ENCODE data around the gene MT1G. TPM values are rescaled to one million over a fixed set of nuclear protein-coding genes. Genes with fewer than 3 reads are reported as not detected.
"Not testable (repeated sequence)": the region's sequence is repeated elsewhere in the genome, so short reads cannot be mapped to it uniquely, and the experiment has no call there.

Gene MT1G
- total RNA-seq, 2 donors from 2014 or later, result 3.4 TPM; not detected in 1

DNA sequence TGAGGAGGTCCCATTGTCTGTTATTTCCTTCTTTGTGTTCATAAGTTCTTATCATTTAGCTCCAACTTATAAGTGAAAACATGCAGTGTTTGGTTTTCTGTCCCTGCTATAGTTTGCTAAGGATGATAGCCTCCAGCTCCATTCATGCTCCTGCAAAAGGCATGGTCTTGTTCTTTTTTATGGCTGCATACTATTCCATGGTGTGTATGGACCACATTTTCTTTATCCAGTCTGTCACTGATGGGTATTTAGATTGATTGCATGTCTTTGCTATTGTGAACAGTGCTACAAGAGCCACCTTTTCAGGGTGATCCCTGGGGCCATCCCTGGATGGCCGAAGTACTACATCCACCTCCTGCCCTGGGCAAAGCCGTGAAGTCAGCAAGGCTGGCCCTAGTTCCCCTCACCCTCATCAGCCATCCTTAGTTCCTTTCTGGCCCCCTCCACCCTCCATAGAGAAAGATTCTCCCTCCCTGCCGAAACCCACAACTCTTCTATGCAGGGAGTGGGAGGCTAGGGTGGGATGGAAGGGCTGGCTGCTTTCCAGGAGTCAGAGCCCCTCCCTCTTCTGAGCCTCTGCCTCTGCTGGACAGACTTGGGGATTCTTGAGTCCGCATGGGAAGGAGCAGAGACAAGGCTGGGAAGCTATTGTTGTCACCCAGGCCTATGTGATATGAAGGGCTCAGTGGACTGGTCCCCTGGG, 22.7 kb upstream of the MT1G start:
- DNase-seq (ENCODE audit: low spot score in 2 of 2), result no peak
- H3K36me3 Mint-ChIP-seq, result peaks cover 0 to 5% of the 10 kb centered on the region in 2 donors
- H3K9me3 Mint-ChIP-seq, result no peaks in the 10 kb centered on the region
- ATAC-seq, result no peak
- H3K27ac Mint-ChIP-seq, result no peak overlapping the region

GRCh38 chr16:56689171-56689570, 21.3 kb upstream of the MT1G start:
- DNase-seq (ENCODE audit: low spot score in 2 of 2) (no peak), ATAC-seq (no peak)
- Mint-ChIP-seq H3K27ac (no peak overlapping the region), H3K36me3 (peaks cover 0 to 5% of the 10 kb centered on the region in 2 donors), H3K9me3 (no peaks in the 10 kb centered on the region)

DNA sequence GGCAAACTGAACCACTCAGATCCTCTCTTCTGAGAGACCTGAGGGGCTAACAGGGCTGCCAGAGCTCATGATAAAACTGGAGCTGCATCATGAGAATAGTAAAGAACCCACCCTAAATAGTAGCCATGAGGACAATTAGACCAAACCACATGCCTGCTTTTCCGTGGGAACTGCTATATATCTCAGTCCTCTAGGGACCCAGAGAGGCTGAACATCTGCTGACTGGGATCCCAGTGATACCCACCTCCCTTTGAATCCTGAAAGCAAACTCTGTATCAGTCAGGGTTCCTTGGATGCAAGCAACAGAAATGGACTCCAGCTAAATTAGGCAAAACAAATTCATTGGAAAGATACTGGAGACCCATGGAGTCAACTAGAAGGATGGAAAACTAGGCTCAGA, 20.9 kb upstream of the MT1G start:
- Mint-ChIP-seq H3K36me3 (peaks cover 0 to 5% of the 10 kb centered on the region in 2 donors), H3K27ac (no peak overlapping the region), H3K9me3 (no peaks in the 10 kb centered on the region)
- DNase-seq (ENCODE audit: low spot score in 2 of 2) (no peak), ATAC-seq (no peak)

GRCh38 chr16:56686758-56687157, 18.9 kb upstream of the MT1G start:
- peaks cover 0 to 5% of the 10 kb centered on the region in 2 donors for H3K36me3 Mint-ChIP-seq
- no peak overlapping the region for H3K27ac Mint-ChIP-seq
- ATAC-seq (no peak), DNase-seq (ENCODE audit: low spot score in 2 of 2) (no peak)
- no peaks in the 10 kb centered on the region for H3K9me3 Mint-ChIP-seq

DNA sequence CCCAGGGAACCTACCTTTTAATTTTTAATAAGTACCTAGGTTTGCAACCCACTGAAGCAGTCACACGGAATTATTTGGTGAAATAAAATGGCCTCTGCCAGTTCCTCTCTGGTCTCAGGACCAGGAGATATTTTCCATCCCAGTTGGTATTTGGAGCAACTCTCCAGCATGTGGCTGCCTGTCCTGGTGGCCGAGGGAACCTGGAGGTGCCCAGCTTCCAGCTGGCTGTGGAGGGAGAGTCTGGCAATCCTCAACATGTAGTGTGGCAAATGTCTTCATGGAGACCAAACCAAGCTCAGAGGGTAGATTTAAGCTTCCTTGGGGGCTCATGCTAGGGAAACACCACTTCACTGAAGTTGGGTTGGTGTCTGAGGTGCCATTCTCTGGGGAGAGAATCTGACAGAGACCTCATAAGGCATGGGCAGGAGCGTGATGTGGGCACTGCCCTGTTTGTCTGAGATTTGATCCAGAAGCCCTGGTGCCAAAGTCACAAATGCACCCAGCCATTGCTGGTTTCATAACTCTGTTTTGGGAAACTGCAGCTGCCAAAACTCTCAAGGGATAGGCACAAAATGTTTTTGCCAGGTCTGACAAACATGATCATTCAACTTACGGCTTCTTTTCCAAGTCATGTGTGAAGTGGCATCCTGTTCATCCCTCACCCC, 17.2 kb upstream of the MT1G start:
- no peak for ATAC-seq
- H3K9me3 Mint-ChIP-seq, result no peaks in the 10 kb centered on the region
- peaks cover 0 to 5% of the 10 kb centered on the region in 2 donors for H3K36me3 Mint-ChIP-seq
- no peak for DNase-seq (ENCODE audit: low spot score in 2 of 2)
- H3K27ac Mint-ChIP-seq, result no peak overlapping the region

- DNase-seq (ENCODE audit: low spot score in 2 of 2) (no peak), ATAC-seq (no peak)
- no peaks in the 10 kb centered on the region for H3K9me3 Mint-ChIP-seq
- no peak overlapping the region for H3K27ac Mint-ChIP-seq
- H3K36me3 Mint-ChIP-seq, result peaks cover 0 to 5% of the 10 kb centered on the region in 2 donors
These were observed 16.5 kb upstream of the MT1G start for GRCh38 chr16:56684256-56684925.

DNA sequence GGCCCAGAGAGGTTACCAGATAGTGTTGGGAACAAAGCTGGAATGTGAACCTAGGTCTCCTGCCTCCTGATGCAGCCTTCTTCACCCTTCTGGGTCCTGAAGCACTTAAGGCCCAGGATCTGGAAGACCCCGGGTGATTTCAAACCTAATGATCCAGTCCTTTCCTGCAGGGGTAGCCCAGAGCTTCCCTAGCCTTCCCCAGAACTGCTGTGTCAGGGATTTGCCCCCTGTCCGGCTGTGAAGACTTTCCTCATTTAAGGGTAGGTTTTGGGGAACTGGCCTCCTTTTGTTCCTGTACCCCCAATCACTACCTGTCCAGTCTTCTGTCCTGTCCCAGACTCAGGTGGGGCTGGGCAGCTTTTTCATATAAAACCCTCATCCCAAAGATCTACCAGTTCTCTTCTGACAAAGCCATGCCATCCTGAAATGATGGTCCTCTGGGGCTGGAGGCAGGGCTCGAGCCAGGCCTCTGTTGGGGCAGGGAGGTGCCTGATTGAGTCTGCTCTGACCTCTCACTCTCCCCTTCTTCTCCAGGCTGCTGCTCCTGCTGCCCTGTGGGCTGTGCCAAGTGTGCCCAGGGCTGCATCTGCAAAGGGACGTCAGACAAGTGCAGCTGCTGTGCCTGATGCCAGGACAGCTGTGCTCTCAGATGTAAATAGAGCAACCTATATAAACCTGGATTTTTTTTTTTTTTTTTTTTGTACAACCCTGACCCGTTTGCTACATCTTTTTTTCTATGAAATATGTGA, 15.7 kb upstream of the MT1G start:
- Mint-ChIP-seq H3K9me3 (no peaks in the 10 kb centered on the region), H3K27ac (no peak overlapping the region), H3K36me3 (peaks cover 0 to 5% of the 10 kb centered on the region in 2 donors)
- ATAC-seq (no peak), DNase-seq (ENCODE audit: low spot score in 2 of 2) (no peak)

DNA sequence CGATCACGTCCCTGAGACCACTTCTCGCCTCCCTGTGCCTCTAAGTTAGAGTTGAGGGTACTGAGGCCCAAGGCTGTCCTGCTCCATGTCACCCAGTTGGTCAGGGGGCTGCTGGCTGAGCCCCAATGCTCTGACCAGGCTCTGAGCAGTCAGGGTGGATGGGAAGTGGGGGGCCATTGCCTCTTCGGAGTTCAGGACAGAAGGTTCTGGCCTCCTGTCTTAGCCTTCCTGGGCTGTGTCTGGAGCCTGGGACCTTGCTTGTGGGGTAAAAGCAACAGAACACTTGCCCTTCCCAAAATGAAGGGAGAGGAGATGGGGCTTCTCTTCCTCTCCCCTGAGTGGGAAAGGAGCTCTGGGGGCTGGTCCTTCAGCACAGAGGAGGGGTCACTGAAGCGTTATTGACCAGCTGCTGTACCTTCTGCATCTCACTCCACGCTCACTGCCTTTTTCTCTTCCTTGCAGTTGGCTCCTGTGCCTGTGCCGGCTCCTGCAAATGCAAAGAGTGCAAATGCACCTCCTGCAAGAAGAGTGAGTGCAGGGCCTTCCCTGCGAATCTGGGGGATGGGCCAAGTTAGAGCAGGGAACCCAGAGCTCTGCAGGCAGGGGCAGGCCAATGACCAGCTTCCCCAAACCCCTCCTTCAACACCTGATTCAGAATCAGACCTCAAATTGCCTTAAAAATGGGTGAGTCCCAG, 15.0 kb upstream of the MT1G start:
- peak overlapping the region; percentile 51 to 96 for H3K27ac Mint-ChIP-seq
- DNase-seq (ENCODE audit: low spot score in 2 of 2) (no peak), ATAC-seq (peak in 1 of 2 donors; percentile 12)
- peaks cover 0 to 5% of the 10 kb centered on the region in 2 donors for H3K36me3 Mint-ChIP-seq
- H3K9me3 Mint-ChIP-seq, result no peaks in the 10 kb centered on the region

DNA sequence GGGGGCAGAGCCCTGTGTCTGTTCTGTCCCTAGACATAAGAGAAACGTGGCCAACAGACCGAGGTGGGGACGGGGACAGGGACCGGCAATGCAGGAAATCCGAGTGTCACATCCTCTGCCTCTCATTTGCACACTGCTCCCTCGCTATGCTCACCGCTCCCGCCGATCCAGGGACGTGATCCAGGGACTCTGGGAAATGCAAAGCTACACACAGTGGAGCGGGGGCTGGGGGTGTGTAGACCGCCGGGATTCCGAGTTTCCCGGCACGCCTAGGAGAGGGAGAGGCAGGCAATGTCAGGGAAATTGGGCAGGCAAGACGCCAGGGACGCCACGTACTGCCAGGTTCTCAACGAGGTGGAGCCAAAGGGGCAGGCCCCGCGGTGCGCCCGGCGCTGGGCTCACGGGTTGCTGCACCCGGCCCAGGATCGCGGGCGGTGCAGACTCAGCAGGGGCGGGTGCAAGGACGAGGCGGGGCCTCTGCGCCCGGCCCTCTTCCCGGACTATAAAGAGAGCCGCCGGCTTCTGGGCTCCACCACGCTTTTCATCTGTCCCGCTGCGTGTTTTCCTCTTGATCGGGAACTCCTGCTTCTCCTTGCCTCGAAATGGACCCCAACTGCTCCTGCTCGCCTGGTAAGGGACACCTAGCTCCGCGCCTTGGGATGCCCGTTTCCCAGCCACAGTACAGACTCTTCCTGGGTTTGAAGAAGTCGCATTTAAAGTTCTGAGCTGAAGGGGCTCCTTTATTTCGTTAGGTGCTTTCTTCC, 14.3 kb upstream of the MT1G start, which contains the start of gene MT1X:
TSS of gene MT1X (plus strand) at position 532 of the 764 bp plus-strand sequence. CDS start at position 603, 71 bp downstream.
- Mint-ChIP-seq H3K36me3 (peaks cover 0 to 5% of the 10 kb centered on the region in 2 donors), H3K27ac (peak within 1 kb of the TSS; percentile 51 to 96), H3K9me3 (no peaks in the 10 kb centered on the region)
- DNase-seq (ENCODE audit: low spot score in 2 of 2) (peak; percentile 81 to 91), ATAC-seq (peak; percentile 97)

- Mint-ChIP-seq H3K9me3 (no peaks in the 10 kb centered on the region), H3K27ac (no peak overlapping the region), H3K36me3 (no peaks in the 10 kb centered on the region)
- no peak for DNase-seq (ENCODE audit: low spot score in 2 of 2)
- peak in 1 of 2 donors; percentile 72 for ATAC-seq
These were observed 12.0 kb upstream of the MT1G start for GRCh38 chr16:56679818-56680217.

DNA sequence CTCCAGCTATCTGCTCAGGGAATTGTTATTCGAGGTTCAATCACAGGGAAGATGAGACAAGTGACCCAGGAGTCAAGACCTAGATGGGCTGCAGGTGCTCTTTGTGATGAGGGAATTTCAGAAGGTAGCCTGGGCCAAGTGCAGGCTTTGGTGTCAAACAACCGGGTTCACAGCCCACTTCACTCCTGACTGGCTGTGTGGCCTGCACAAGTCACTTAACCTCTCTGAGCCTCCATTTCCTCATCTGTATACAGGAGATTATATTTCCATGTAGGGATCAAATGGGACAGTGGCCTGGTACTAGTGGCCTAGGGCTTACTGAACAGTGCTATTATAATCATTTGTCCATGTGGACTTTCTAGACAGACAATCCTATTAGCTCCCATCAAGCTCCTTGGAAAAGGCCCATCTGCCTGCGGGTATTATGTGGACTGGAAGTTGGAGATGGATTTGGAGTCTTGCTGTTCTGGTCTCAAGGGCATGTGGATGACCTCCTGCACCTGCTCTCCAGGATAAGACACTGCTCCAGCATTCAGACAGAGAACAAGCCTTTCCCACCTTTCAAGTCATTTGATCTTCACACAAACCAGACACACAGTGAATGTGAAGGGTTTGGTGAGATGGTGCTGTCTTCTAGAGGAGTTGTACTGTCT, 11.3 kb upstream of the MT1G start:
- DNase-seq (ENCODE audit: low spot score in 2 of 2), result no peak
- no peak overlapping the region for H3K27ac Mint-ChIP-seq
- no peak for ATAC-seq
- no peaks in the 10 kb centered on the region for H3K9me3 Mint-ChIP-seq
- no peaks in the 10 kb centered on the region for H3K36me3 Mint-ChIP-seq

DNA sequence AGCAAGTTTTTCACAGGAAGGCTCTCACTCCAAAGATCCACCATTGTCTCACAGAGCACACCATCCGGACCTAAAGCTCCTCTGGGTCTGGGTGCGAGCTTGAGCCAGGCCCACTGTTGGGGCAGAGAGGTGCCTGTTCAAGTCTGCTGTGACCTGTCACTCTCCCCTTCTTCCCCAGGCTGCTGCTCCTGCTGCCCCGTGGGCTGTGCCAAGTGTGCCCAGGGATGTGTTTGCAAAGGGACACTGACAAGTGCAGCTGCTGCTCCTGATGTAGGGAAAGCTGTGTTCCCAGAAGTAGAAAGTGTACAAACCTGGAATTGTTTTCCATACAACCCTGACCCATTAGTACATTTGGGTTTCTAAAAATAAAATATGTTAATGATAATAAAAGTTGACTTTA, 9.6 kb upstream of the MT1G start:
- Mint-ChIP-seq H3K9me3 (no peaks in the 10 kb centered on the region), H3K36me3 (no peaks in the 10 kb centered on the region), H3K27ac (no peak overlapping the region)
- no peak for DNase-seq (ENCODE audit: low spot score in 2 of 2)
- ATAC-seq, result no peak

- Mint-ChIP-seq H3K36me3 (no peaks in the 10 kb centered on the region), H3K27ac (peak overlapping the region in 1 of 2 donors; percentile 55), H3K9me3 (no peaks in the 10 kb centered on the region)
- peak in 1 of 2 donors; percentile 83 for ATAC-seq
- peak in 1 of 2 donors; percentile 53 for DNase-seq (ENCODE audit: low spot score in 2 of 2)
These were observed 7.9 kb upstream of the MT1G start for GRCh38 chr16:56675685-56676210.

DNA sequence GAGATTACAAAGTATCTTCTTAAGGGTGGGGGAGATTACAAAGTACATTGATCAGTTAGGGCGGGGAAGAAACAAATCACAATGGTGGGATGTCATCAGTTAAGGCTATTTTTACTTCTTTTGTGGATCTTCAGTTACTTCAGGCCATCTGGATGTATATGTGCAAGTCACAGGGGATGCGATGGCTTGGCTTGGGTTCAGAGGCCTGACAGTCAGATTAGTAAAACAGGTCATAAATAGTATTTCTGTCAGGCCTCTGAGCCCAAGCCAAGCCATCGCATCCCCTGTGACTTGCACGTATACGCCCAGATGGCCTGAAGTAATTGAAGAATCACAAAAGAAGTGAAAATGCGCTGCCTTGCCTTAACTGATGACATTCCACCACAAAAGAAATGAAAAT, 6.7 kb upstream of the MT1G start:
- H3K9me3 Mint-ChIP-seq; H3K27ac Mint-ChIP-seq; DNase-seq (ENCODE audit: low spot score in 2 of 2); H3K36me3 Mint-ChIP-seq; ATAC-seq: not testable (repeated sequence)

DNA sequence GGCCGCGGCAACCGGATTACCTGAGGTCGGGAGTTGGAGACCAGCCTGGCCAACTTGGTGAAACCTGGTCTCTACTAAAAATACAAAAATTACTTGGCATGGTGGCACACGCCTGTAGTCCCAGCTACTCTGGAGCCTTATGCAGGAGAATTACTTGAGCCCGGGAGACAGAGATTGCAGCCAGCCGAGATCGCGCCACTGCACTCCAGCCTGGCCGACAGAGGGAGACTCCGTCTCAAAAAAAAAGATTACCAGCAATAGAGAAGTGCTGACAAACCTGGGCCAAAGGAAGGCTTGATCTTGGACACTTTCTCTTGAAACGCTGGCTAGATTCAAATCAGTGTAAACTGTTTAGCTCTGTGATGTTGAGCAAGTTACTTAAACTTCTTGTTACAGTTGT, 6.1 kb upstream of the MT1G start:
- peaks cover 0 to 1% of the 10 kb centered on the region in 2 donors for H3K36me3 Mint-ChIP-seq
- DNase-seq (ENCODE audit: low spot score in 2 of 2) (no peak), ATAC-seq (peak; percentile 34 to 37)
- H3K27ac Mint-ChIP-seq, result peak overlapping the region in 1 of 2 donors; percentile 29
- no peaks in the 10 kb centered on the region for H3K9me3 Mint-ChIP-seq
